ENCODE results near the gene NRDC.

The NRDC gene, protein sequence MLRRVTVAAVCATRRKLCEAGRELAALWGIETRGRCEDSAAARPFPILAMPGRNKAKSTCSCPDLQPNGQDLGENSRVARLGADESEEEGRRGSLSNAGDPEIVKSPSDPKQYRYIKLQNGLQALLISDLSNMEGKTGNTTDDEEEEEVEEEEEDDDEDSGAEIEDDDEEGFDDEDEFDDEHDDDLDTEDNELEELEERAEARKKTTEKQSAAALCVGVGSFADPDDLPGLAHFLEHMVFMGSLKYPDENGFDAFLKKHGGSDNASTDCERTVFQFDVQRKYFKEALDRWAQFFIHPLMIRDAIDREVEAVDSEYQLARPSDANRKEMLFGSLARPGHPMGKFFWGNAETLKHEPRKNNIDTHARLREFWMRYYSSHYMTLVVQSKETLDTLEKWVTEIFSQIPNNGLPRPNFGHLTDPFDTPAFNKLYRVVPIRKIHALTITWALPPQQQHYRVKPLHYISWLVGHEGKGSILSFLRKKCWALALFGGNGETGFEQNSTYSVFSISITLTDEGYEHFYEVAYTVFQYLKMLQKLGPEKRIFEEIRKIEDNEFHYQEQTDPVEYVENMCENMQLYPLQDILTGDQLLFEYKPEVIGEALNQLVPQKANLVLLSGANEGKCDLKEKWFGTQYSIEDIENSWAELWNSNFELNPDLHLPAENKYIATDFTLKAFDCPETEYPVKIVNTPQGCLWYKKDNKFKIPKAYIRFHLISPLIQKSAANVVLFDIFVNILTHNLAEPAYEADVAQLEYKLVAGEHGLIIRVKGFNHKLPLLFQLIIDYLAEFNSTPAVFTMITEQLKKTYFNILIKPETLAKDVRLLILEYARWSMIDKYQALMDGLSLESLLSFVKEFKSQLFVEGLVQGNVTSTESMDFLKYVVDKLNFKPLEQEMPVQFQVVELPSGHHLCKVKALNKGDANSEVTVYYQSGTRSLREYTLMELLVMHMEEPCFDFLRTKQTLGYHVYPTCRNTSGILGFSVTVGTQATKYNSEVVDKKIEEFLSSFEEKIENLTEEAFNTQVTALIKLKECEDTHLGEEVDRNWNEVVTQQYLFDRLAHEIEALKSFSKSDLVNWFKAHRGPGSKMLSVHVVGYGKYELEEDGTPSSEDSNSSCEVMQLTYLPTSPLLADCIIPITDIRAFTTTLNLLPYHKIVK

DNA sequence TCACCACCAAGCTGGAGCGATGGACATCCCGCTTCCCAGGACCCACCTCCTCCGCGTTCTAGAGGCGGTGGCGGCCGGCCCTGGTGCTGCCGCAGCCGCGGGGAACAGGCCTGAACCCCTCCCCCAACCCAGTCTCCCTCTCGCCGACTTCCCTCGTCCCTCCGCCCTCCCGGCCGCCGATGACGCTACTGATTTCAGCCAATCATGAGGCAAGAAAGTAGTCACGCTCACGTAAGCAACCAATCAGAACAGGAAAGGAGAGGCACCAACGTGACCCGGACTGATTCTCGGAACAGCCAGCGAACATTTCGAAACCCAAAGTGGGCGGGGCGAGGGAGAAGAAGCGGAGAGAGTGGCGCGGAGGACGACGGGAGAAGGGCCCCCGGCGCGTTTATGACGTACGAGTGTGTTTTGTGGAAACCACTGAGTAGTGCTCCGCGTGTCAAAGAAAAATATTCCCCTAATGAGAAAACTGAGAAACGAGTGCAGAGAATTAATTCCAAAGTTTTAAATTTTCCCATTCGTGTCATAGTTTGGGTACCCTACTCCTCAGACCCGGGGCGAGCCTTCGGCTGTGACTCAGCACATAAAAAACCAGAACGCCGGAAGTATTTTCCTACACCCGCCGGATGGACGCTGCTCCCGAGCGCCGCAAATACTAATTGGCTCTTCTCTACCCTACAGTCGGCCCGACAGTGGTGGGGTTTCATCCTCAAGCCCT, at the start of gene NRDC:
NRDC (minus strand) TSS at position 112 of the 721 bp plus-strand sequence. CDS start 112 bp downstream, outside the sequence.
- H3K27ac ChIP-seq (ENCODE audit: low read length) = peak within 1 kb of the TSS; percentile 98
- H3K4me1 ChIP-seq (ENCODE audit: control insufficient read depth, low read depth, low read length) = peaks cover 8% of the 10 kb centered on the region
- H3K9ac ChIP-seq (ENCODE audit: low read length) = peak within 1 kb of the TSS; percentile 98
- no peaks in the 10 kb centered on the region for H3K9me3 ChIP-seq (ENCODE audit: control insufficient read depth, low read depth, low read length)
- no peaks in the 10 kb centered on the region for H3K27me3 ChIP-seq (ENCODE audit: control insufficient read depth, insufficient read depth, low read length)
- peak within 1 kb of the TSS; percentile 98 for H3K4me3 ChIP-seq (ENCODE audit: low read length)
- H3K36me3 ChIP-seq (ENCODE audit: control insufficient read depth, low read depth, low read length) = no peaks in the 10 kb centered on the region

GRCh38 chr1:51927029-51927428, 48.5 kb upstream of the NRDC start:
- Histone ChIP-seq H3K4me3 (ENCODE audit: low read length) (no peak overlapping the region), H3K27me3 (ENCODE audit: control insufficient read depth, insufficient read depth, low read length) (no peaks in the 10 kb centered on the region), H3K36me3 (ENCODE audit: control insufficient read depth, low read depth, low read length) (peaks cover 5% of the 10 kb centered on the region), H3K27ac (ENCODE audit: low read length) (no peak overlapping the region), H3K9me3 (ENCODE audit: control insufficient read depth, low read depth, low read length) (no peaks in the 10 kb centered on the region), H3K4me1 (ENCODE audit: control insufficient read depth, low read depth, low read length) (no peaks in the 10 kb centered on the region), H3K9ac (ENCODE audit: low read length) (no peak overlapping the region)

DNA sequence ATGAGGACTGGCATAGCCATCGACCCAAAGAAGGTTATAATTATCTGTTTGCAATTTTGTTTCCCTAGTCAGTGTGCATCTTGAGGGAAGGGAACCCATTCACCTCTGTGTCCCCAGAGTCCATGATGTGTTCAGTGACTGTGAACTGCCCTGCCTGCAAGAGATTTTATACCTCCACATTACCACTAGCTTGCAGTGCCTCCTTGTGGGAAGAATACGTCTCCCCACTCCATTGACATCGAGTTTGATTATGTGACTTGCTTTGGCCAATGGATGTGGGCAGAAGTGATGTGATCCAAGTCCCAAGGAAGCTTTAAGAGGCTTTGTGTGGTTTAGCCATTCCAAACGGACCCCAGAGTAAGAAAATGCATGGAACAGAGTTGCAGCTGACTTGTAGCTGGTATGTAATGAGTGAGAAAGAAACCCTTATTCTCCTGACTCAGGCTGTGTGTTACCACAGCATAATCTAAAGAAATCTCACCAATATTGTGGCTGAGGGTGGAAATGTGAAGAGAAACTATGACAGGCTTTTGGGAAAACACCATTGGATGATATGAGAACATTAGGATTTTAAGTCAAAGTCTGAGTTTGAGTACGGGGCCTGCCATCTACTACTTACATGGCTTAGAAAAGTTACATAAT, 47.8 kb upstream of the NRDC start:
- Histone ChIP-seq H3K9ac (ENCODE audit: low read length) (no peak overlapping the region), H3K4me3 (ENCODE audit: low read length) (no peak overlapping the region), H3K27ac (ENCODE audit: low read length) (no peak overlapping the region), H3K9me3 (ENCODE audit: control insufficient read depth, low read depth, low read length) (no peaks in the 10 kb centered on the region), H3K4me1 (ENCODE audit: control insufficient read depth, low read depth, low read length) (no peaks in the 10 kb centered on the region), H3K27me3 (ENCODE audit: control insufficient read depth, insufficient read depth, low read length) (no peaks in the 10 kb centered on the region), H3K36me3 (ENCODE audit: control insufficient read depth, low read depth, low read length) (peaks cover 4% of the 10 kb centered on the region)

- H3K4me1 ChIP-seq (ENCODE audit: control insufficient read depth, low read depth, low read length) = no peaks in the 10 kb centered on the region
- H3K36me3 ChIP-seq (ENCODE audit: control insufficient read depth, low read depth, low read length) = peaks cover 4% of the 10 kb centered on the region
- H3K9me3 ChIP-seq (ENCODE audit: control insufficient read depth, low read depth, low read length) = no peaks in the 10 kb centered on the region
- no peak overlapping the region for H3K9ac ChIP-seq (ENCODE audit: low read length)
- H3K27ac ChIP-seq (ENCODE audit: low read length) = no peak overlapping the region
- no peaks in the 10 kb centered on the region for H3K27me3 ChIP-seq (ENCODE audit: control insufficient read depth, insufficient read depth, low read length)
- H3K4me3 ChIP-seq (ENCODE audit: low read length) = no peak overlapping the region
Measured at GRCh38 chr1:51924455-51924854, 45.9 kb upstream of the NRDC start.

GRCh38 chr1:51922040-51922439, 43.5 kb upstream of the NRDC start:
- Histone ChIP-seq H3K36me3 (ENCODE audit: control insufficient read depth, low read depth, low read length) (peaks cover 6% of the 10 kb centered on the region), H3K4me1 (ENCODE audit: control insufficient read depth, low read depth, low read length) (no peaks in the 10 kb centered on the region), H3K27me3 (ENCODE audit: control insufficient read depth, insufficient read depth, low read length) (no peaks in the 10 kb centered on the region), H3K9me3 (ENCODE audit: control insufficient read depth, low read depth, low read length) (no peaks in the 10 kb centered on the region), H3K27ac (ENCODE audit: low read length) (no peak overlapping the region), H3K9ac (ENCODE audit: low read length) (no peak overlapping the region), H3K4me3 (ENCODE audit: low read length) (no peak overlapping the region)

GRCh38 chr1:51920130-51920529, 41.6 kb upstream of the NRDC start:
- no peak overlapping the region for H3K27ac ChIP-seq (ENCODE audit: low read length)
- H3K4me1 ChIP-seq (ENCODE audit: control insufficient read depth, low read depth, low read length) = no peaks in the 10 kb centered on the region
- no peaks in the 10 kb centered on the region for H3K27me3 ChIP-seq (ENCODE audit: control insufficient read depth, insufficient read depth, low read length)
- no peak overlapping the region for H3K4me3 ChIP-seq (ENCODE audit: low read length)
- H3K9ac ChIP-seq (ENCODE audit: low read length) = no peak overlapping the region
- H3K36me3 ChIP-seq (ENCODE audit: control insufficient read depth, low read depth, low read length) = peaks cover 9% of the 10 kb centered on the region
- no peaks in the 10 kb centered on the region for H3K9me3 ChIP-seq (ENCODE audit: control insufficient read depth, low read depth, low read length)

DNA sequence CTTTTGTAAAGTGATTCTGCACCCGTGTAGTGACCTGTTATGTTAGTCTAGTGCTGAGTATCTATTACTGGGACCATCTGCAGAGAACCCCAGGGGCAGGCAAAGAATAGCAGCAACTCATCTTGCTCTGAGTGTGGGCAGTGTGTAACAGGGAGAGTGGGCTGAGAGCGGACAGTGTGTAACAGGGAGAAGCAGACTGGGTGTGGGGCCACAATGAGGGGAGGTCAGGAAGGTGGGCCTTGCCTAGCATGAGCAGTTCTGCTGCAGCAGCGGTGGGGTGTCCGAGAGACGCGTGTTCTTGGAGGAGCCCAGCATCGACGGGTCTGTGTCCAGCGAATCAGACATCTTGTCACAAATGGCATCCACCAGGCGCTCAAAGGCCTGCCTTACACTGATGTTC, 41.2 kb upstream of the NRDC start:
- Histone ChIP-seq H3K27ac (ENCODE audit: low read length) (no peak overlapping the region), H3K27me3 (ENCODE audit: control insufficient read depth, insufficient read depth, low read length) (no peaks in the 10 kb centered on the region), H3K9ac (ENCODE audit: low read length) (no peak overlapping the region), H3K36me3 (ENCODE audit: control insufficient read depth, low read depth, low read length) (peaks cover 12% of the 10 kb centered on the region), H3K4me1 (ENCODE audit: control insufficient read depth, low read depth, low read length) (no peaks in the 10 kb centered on the region), H3K4me3 (ENCODE audit: low read length) (no peak overlapping the region), H3K9me3 (ENCODE audit: control insufficient read depth, low read depth, low read length) (no peaks in the 10 kb centered on the region)

DNA sequence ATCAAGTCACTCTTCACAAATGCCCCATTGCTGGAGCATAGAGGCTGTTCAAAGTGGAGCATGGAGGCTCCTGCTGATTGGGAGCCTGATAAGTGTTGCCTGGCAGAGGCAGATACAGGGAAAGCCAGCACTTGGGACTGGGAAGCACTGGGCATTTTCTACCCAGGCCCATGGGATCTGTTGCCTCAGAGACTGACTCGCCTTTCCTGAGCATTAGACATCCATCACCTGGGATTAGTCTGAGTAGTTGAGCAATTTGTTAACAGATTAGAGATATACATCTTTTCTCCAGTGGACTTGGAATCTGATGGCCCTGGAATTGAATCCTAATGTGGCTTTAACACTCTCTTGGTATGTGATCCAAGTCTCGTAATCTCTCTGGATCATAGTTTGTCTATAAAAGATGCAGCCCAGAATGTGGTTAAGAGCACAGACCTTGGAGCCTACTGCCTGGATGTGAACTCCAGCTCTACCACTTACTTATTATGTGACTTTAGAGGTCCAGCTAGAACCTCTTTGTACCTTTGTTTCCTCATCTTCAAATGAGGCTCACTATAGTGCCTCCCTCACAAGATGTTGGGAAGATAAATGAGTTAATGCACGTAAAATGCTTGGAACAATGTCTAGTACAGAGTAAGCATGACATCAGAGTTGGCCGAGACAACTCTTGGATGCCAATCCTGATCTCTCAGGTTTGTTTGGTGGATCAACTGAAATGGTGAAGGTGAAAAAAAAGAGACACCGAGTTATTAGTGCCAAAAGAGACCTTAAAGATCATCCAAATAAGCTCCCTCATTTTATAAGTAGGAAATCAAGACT, 38.3 kb upstream of the NRDC start:
- Histone ChIP-seq H3K36me3 (ENCODE audit: control insufficient read depth, low read depth, low read length) (peaks cover 12% of the 10 kb centered on the region), H3K9ac (ENCODE audit: low read length) (no peak overlapping the region), H3K9me3 (ENCODE audit: control insufficient read depth, low read depth, low read length) (no peaks in the 10 kb centered on the region), H3K4me1 (ENCODE audit: control insufficient read depth, low read depth, low read length) (no peaks in the 10 kb centered on the region), H3K27me3 (ENCODE audit: control insufficient read depth, insufficient read depth, low read length) (no peaks in the 10 kb centered on the region), H3K27ac (ENCODE audit: low read length) (no peak overlapping the region), H3K4me3 (ENCODE audit: low read length) (no peak overlapping the region)

- no peak overlapping the region for H3K27ac ChIP-seq (ENCODE audit: low read length)
- H3K4me3 ChIP-seq (ENCODE audit: low read length) = no peak overlapping the region
- peaks cover 12% of the 10 kb centered on the region for H3K36me3 ChIP-seq (ENCODE audit: control insufficient read depth, low read depth, low read length)
- peaks cover 3% of the 10 kb centered on the region for H3K4me1 ChIP-seq (ENCODE audit: control insufficient read depth, low read depth, low read length)
- H3K27me3 ChIP-seq (ENCODE audit: control insufficient read depth, insufficient read depth, low read length) = no peaks in the 10 kb centered on the region
- H3K9me3 ChIP-seq (ENCODE audit: control insufficient read depth, low read depth, low read length) = no peaks in the 10 kb centered on the region
- H3K9ac ChIP-seq (ENCODE audit: low read length) = no peak overlapping the region
Measured at GRCh38 chr1:51915951-51916350, 37.4 kb upstream of the NRDC start.

DNA sequence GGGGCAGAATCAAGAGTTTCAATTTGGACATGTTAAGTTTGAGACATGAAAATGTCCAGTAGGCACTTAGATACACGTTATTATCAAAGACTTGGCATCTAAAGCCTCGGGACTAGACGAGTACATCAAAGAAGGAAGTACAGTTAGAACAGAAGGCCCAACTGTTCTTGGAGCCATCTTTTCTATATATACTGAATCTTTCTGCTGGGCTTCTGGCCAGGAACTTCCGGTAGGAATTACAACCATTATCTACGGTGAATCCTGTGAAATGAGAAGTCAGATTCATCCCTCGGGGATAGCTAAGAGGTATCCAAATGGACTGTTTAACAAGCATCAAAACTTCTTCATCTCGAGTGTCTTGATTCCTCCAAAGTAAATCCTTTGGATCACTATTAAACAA, 34.4 kb upstream of the NRDC start:
- no peaks in the 10 kb centered on the region for H3K27me3 ChIP-seq (ENCODE audit: control insufficient read depth, insufficient read depth, low read length)
- H3K9me3 ChIP-seq (ENCODE audit: control insufficient read depth, low read depth, low read length) = no peaks in the 10 kb centered on the region
- H3K4me3 ChIP-seq (ENCODE audit: low read length) = no peak overlapping the region
- peaks cover 13% of the 10 kb centered on the region for H3K4me1 ChIP-seq (ENCODE audit: control insufficient read depth, low read depth, low read length)
- peaks cover 6% of the 10 kb centered on the region for H3K36me3 ChIP-seq (ENCODE audit: control insufficient read depth, low read depth, low read length)
- H3K9ac ChIP-seq (ENCODE audit: low read length) = no peak overlapping the region
- no peak overlapping the region for H3K27ac ChIP-seq (ENCODE audit: low read length)
